HG03060 (cell line): ENCODE data around the gene MAP4K4.

Source experiments
- ATAC-seq: cut with Tn5 transposase; IDR thresholded peaks from one replicate; pipeline ENCODE4 v1.9.1; 2021; ENCODE audit warnings: low read depth, moderate number of reproducible peaks; ENCODE audit not compliant: unreplicated experiment

The MAP4K4 gene

GRCh38 chr2:101718993-101719571 lies 21.6 kb downstream of the MAP4K4 start:
- no peak for ATAC-seq

GRCh38 chr2:101720732-101721131 lies 23.2 kb downstream of the MAP4K4 start:
- no peak for ATAC-seq

- no peak for ATAC-seq
Observed at GRCh38 chr2:101722864-101723263, 25.4 kb downstream of the MAP4K4 start.

GRCh38 chr2:101723371-101724124 lies 26.0 kb downstream of the MAP4K4 start:
- ATAC-seq = no peak

- no peak for ATAC-seq
Observed at GRCh38 chr2:101724125-101724474, 26.6 kb downstream of the MAP4K4 start.

GRCh38 chr2:101725038-101725437 lies 27.5 kb downstream of the MAP4K4 start:
- ATAC-seq = no peak

- no peak for ATAC-seq
Observed at GRCh38 chr2:101725515-101726192, 28.1 kb downstream of the MAP4K4 start.

GRCh38 chr2:101728865-101729264 lies 31.4 kb downstream of the MAP4K4 start:
- no peak for ATAC-seq

GRCh38 chr2:101729521-101730190 lies 32.1 kb downstream of the MAP4K4 start:
- ATAC-seq = no peak

GRCh38 chr2:101731221-101732054 lies 33.9 kb downstream of the MAP4K4 start:
- ATAC-seq = no peak

GRCh38 chr2:101732199-101732598 lies 34.7 kb downstream of the MAP4K4 start:
- ATAC-seq = no peak

- no peak for ATAC-seq
Observed at GRCh38 chr2:101732773-101733256, 35.3 kb downstream of the MAP4K4 start.

- no peak for ATAC-seq
Observed at GRCh38 chr2:101733257-101733993, 35.9 kb downstream of the MAP4K4 start.

GRCh38 chr2:101734505-101735165 lies 37.1 kb downstream of the MAP4K4 start:
- no peak for ATAC-seq

- no peak for ATAC-seq
Observed at GRCh38 chr2:101735166-101735533, 37.6 kb downstream of the MAP4K4 start.

- no peak for ATAC-seq
Observed at GRCh38 chr2:101736233-101736632, 38.7 kb downstream of the MAP4K4 start.

- no peak for ATAC-seq
Observed at GRCh38 chr2:101736861-101737291, 39.4 kb downstream of the MAP4K4 start.

GRCh38 chr2:101737478-101738255 lies 40.2 kb downstream of the MAP4K4 start:
- ATAC-seq = no peak
